Measurements from ENCODE around the gene COL12A1.

DNA sequence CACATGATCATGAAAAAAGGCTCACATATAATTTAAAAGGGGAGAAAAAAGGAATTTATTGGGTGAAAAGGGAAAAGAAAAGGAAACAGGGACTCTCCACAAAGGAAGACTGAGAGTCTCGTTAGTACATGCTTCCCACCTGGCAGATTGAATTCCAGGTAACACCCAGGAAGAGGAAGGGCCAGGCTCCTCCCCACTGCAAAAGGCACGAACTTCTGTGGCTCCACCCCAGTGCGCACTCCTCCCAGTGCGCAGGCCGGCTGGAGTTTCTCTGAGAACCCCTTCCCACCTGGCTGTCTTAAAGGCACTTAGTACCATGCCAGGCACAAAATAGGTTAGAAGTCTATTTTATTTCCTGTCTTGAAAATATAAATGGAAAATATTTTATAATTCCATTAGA is 129.8 kb downstream of the COL12A1 start:
- TF ChIP-seq, protein P1, sequence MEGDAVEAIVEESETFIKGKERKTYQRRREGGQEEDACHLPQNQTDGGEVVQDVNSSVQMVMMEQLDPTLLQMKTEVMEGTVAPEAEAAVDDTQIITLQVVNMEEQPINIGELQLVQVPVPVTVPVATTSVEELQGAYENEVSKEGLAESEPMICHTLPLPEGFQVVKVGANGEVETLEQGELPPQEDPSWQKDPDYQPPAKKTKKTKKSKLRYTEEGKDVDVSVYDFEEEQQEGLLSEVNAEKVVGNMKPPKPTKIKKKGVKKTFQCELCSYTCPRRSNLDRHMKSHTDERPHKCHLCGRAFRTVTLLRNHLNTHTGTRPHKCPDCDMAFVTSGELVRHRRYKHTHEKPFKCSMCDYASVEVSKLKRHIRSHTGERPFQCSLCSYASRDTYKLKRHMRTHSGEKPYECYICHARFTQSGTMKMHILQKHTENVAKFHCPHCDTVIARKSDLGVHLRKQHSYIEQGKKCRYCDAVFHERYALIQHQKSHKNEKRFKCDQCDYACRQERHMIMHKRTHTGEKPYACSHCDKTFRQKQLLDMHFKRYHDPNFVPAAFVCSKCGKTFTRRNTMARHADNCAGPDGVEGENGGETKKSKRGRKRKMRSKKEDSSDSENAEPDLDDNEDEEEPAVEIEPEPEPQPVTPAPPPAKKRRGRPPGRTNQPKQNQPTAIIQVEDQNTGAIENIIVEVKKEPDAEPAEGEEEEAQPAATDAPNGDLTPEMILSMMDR (conservative IDR thresholded peaks at IDR 0.05): no peak
- no peak for TF ChIP-seq EZH2 (IDR thresholded peaks at IDR 0.05; ENCODE audit: low read depth)
